Liver (tissue), 3 donors: Measurements from ENCODE around the gene TAF13.

Experiments
- FOXA1 ChIP-seq: IDR thresholded peaks from 2 replicates; pipeline ENCODE4 v1.6.1; 2016; ENCODE audit warnings: antibody characterized with exemption
- GABPA ChIP-seq, 2 donors: IDR thresholded peaks in 1 of 2; conservative IDR thresholded peaks in 1 of 2; 2 replicates each; pipeline ENCODE4 v1.6.1; 2016; ENCODE audit warnings: antibody characterized with exemption in 2 of 2, mild to moderate bottlenecking in 1 of 2, moderate library complexity in 1 of 2
- JUND ChIP-seq, 2 donors: IDR thresholded peaks; 2 replicates each; pipeline ENCODE4 v1.6.1; 2016; ENCODE audit warnings: antibody characterized with exemption in 2 of 2
- NR2F2 ChIP-seq: IDR thresholded peaks from 2 replicates; pipeline ENCODE4 v1.6.1; 2016; ENCODE audit warnings: antibody characterized with exemption
- RAD21 ChIP-seq, 2 donors: IDR thresholded peaks; 2 replicates each; pipeline ENCODE4 v1.6.1; 2016; ENCODE audit warnings: antibody characterized with exemption in 2 of 2, mild to moderate bottlenecking in 2 of 2
- RXRA ChIP-seq, 2 donors: IDR thresholded peaks; 2 replicates each; pipeline ENCODE4 v1.6.1; 2017 to 2018; ENCODE audit warnings: antibody characterized with exemption in 2 of 2, mild to moderate bottlenecking in 1 of 2
- TAF1 ChIP-seq: conservative IDR thresholded peaks from 2 replicates; pipeline ENCODE4 v1.6.1; 2016; ENCODE audit warnings: antibody characterized with exemption, mild to moderate bottlenecking
- TF ChIP-seq, protein P1 (sequence below): fragments of 150-350 bp; IDR thresholded peaks from 2 replicates; pipeline ENCODE4 v1.5.1; 2017; ENCODE audit warnings: improper control_type of control experiment, low read depth, low read length; ENCODE audit not compliant: missing input control
- TF ChIP-seq, protein P2 (sequence below): IDR thresholded peaks from 2 replicates; pipeline ENCODE4 v1.6.1; 2016; ENCODE audit warnings: antibody characterized with exemption
- TF ChIP-seq, protein P3 (sequence below): IDR thresholded peaks from 2 replicates; pipeline ENCODE4 v1.6.1; 2016; ENCODE audit warnings: antibody characterized with exemption
- TF ChIP-seq, protein P4 (sequence below): IDR thresholded peaks from 2 replicates; pipeline ENCODE4 v1.6.1; 2016; ENCODE audit warnings: antibody characterized with exemption, mild to moderate bottlenecking
- TF ChIP-seq, protein P5 (sequence below): IDR thresholded peaks from 2 replicates; pipeline ENCODE4 v1.6.1; 2016; ENCODE audit warnings: antibody characterized with exemption
- donor health status: healthy.
- donor health status: healthy.

DNA sequence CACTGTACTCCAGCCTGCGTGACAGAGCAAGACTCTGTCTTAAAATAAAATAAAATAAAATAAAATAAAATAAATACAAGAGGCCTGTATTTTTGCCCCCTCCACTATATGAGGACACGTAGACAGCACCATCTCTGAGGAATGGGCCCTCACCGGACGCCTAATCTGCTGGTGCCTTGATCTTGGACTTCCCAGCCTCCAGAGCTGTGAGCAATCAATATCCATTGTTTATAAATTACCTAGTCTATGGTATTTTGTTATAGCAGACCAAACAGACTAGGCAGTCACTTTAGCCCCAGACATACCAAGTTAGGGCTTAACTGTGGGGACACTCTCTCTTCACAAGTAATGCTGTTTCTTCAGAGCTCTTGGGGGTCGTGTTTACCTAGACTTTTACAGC, 44.6 kb upstream of the TAF13 start:
- TF ChIP-seq TAF1 (no peak), GABPA (IDR thresholded peaks at IDR 0.05 in 1 of 2, conservative IDR thresholded peaks at IDR 0.05 in 1 of 2) (no peak), NR2F2 (no peak), RAD21 (IDR thresholded peaks at IDR 0.05) (no peak), JUND (IDR thresholded peaks at IDR 0.05) (no peak), FOXA1 (no peak), RXRA (IDR thresholded peaks at IDR 0.05) (no peak)
- TF ChIP-seq, protein P1, sequence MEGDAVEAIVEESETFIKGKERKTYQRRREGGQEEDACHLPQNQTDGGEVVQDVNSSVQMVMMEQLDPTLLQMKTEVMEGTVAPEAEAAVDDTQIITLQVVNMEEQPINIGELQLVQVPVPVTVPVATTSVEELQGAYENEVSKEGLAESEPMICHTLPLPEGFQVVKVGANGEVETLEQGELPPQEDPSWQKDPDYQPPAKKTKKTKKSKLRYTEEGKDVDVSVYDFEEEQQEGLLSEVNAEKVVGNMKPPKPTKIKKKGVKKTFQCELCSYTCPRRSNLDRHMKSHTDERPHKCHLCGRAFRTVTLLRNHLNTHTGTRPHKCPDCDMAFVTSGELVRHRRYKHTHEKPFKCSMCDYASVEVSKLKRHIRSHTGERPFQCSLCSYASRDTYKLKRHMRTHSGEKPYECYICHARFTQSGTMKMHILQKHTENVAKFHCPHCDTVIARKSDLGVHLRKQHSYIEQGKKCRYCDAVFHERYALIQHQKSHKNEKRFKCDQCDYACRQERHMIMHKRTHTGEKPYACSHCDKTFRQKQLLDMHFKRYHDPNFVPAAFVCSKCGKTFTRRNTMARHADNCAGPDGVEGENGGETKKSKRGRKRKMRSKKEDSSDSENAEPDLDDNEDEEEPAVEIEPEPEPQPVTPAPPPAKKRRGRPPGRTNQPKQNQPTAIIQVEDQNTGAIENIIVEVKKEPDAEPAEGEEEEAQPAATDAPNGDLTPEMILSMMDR = no peak
- TF ChIP-seq, protein P2, sequence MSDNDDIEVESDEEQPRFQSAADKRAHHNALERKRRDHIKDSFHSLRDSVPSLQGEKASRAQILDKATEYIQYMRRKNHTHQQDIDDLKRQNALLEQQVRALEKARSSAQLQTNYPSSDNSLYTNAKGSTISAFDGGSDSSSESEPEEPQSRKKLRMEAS = no peak
- TF ChIP-seq, protein P3, sequence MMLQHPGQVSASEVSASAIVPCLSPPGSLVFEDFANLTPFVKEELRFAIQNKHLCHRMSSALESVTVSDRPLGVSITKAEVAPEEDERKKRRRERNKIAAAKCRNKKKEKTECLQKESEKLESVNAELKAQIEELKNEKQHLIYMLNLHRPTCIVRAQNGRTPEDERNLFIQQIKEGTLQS = no peak
- TF ChIP-seq, protein P4, sequence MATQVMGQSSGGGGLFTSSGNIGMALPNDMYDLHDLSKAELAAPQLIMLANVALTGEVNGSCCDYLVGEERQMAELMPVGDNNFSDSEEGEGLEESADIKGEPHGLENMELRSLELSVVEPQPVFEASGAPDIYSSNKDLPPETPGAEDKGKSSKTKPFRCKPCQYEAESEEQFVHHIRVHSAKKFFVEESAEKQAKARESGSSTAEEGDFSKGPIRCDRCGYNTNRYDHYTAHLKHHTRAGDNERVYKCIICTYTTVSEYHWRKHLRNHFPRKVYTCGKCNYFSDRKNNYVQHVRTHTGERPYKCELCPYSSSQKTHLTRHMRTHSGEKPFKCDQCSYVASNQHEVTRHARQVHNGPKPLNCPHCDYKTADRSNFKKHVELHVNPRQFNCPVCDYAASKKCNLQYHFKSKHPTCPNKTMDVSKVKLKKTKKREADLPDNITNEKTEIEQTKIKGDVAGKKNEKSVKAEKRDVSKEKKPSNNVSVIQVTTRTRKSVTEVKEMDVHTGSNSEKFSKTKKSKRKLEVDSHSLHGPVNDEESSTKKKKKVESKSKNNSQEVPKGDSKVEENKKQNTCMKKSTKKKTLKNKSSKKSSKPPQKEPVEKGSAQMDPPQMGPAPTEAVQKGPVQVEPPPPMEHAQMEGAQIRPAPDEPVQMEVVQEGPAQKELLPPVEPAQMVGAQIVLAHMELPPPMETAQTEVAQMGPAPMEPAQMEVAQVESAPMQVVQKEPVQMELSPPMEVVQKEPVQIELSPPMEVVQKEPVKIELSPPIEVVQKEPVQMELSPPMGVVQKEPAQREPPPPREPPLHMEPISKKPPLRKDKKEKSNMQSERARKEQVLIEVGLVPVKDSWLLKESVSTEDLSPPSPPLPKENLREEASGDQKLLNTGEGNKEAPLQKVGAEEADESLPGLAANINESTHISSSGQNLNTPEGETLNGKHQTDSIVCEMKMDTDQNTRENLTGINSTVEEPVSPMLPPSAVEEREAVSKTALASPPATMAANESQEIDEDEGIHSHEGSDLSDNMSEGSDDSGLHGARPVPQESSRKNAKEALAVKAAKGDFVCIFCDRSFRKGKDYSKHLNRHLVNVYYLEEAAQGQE = no peak
- TF ChIP-seq, protein P5, sequence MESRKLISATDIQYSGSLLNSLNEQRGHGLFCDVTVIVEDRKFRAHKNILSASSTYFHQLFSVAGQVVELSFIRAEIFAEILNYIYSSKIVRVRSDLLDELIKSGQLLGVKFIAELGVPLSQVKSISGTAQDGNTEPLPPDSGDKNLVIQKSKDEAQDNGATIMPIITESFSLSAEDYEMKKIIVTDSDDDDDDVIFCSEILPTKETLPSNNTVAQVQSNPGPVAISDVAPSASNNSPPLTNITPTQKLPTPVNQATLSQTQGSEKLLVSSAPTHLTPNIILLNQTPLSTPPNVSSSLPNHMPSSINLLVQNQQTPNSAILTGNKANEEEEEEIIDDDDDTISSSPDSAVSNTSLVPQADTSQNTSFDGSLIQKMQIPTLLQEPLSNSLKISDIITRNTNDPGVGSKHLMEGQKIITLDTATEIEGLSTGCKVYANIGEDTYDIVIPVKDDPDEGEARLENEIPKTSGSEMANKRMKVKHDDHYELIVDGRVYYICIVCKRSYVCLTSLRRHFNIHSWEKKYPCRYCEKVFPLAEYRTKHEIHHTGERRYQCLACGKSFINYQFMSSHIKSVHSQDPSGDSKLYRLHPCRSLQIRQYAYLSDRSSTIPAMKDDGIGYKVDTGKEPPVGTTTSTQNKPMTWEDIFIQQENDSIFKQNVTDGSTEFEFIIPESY = no peak
